Activated naive CD8-positive, alpha-beta T cell (primary cell): ENCODE data around the gene EFNA2.
"Not testable (repeated sequence)": the region's sequence is repeated elsewhere in the genome, so short reads cannot be mapped to it uniquely, and the experiment has no call there.

ENCODE experiments used
- H3K27ac Mint-ChIP-seq: one replicate; pipeline ENCODE4 v1.8.0; 2021; ENCODE audit warnings: mixed read lengths
- H3K27me3 Mint-ChIP-seq: one replicate; pipeline ENCODE4 v1.8.0; 2021; ENCODE audit warnings: mixed read lengths
- H3K36me3 Mint-ChIP-seq: one replicate; pipeline ENCODE4 v1.8.0; 2021; ENCODE audit warnings: mixed read lengths
- H3K4me1 Mint-ChIP-seq: one replicate; pipeline ENCODE4 v1.8.0; 2021; ENCODE audit warnings: low read depth, mixed read lengths
- H3K4me3 Mint-ChIP-seq: one replicate; pipeline ENCODE4 v1.8.0; 2021; ENCODE audit warnings: mild to moderate bottlenecking, mixed read lengths
- H3K9me3 Mint-ChIP-seq: one replicate; pipeline ENCODE4 v1.8.0; 2021; ENCODE audit warnings: low read depth, mixed read lengths

EFNA2 gene

DNA sequence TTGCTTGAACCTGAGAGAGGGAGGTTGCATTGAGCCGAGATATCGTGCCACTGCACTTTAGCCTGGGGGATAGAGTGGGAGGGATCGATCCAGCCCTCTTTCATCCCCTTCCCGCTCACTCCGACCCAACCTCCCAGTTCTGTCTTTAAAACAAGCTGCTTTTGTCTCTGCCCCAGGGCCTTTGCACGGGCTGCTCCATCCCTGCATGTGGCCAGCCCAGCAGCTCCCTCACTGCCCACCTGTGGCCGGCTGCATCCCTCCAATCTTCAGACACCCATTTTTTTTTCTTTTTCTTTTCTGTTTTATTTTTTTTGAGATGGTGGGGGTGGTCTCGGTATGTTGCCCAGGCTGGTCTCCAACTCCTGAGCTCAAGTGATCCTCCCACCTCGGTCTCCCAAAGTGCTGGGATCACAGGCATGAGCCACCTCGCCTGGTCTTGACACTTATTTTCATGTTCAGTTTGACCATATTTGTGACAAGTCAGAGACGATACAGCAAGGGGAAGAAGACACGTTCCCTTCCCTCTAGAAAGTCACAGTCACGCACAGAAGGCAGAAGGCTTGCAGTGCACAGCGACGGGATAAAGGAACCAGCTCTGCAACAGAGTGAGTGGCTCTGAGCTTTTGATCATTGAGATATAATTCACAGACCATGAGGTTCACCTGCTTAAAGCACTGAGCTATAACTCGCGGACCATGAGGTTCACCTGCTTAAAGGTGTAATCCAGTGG lies 31.8 kb downstream of the EFNA2 start:
- Mint-ChIP-seq H3K36me3 (no peaks in the 10 kb centered on the region), H3K27ac (no peak overlapping the region), H3K9me3 (no peaks in the 10 kb centered on the region), H3K4me3 (no peak overlapping the region), H3K4me1 (peaks cover 1% of the 10 kb centered on the region), H3K27me3 (peaks cover 10% of the 10 kb centered on the region)

DNA sequence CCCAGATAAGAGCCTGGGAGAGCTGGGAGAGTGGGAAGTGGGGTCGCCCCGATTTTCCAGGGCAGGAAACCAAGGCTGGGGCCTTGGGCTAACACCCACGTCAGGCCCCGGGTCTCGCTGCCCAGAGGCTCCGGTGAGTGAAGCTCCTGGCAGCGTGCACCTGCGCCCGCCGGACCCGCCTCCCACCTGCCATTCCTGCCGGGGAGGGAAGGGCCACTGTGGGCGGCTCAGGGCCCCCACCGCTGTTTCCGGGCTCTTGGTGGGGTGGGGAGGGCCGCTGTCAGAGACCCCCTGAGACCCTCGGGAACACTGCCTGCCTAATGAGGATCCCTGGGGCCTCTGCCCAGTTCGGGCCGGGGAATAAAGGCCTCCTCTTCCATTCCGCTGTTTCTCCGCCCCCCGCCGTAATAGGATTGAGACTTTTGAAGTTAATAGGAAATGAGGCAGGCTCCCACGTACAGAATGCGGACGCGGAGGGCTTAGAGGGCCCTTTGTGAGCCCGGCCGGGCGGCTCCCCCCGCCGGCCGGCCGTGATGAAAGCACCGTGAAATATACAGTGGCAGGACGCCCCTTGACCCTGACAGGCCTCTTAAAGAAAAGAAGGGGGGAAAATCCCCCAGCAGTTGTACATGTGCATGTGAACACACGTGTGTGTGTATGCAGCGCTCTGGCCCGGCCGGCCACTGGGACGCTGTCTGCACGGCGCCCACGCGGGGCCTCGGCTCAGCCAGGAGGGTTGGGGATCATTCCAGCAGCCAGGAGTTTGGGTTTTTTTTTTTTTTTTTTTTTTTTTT lies 33.2 kb downstream of the EFNA2 start:
- no peak overlapping the region for H3K27ac Mint-ChIP-seq
- no peak overlapping the region for H3K4me3 Mint-ChIP-seq
- no peaks in the 10 kb centered on the region for H3K9me3 Mint-ChIP-seq
- H3K36me3 Mint-ChIP-seq, result peaks cover 3% of the 10 kb centered on the region
- peaks cover 1% of the 10 kb centered on the region for H3K4me1 Mint-ChIP-seq
- peaks cover 15% of the 10 kb centered on the region for H3K27me3 Mint-ChIP-seq

DNA sequence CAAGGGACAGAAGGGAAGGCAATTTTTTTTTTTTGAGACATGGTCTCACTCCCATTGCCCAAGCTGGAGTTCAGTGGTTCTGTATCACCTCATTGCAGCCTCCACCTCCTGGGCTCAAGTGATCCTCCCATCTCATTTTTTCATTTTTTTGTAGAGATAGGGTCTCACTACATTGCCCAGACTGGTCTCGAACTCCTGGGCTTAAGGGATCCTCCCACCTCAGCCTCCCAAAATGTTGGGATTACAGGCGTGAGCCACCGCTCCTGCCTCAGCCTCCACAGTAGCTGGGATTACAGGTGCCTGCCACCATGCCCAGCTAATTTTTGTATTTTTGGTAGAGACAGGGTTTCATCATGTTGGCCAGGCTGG lies 34.6 kb downstream of the EFNA2 start:
- H3K36me3 Mint-ChIP-seq, H3K9me3 Mint-ChIP-seq, H3K4me1 Mint-ChIP-seq, H3K4me3 Mint-ChIP-seq, H3K27ac Mint-ChIP-seq: not testable (repeated sequence)
- peaks cover 17% of the 10 kb centered on the region for H3K27me3 Mint-ChIP-seq

DNA sequence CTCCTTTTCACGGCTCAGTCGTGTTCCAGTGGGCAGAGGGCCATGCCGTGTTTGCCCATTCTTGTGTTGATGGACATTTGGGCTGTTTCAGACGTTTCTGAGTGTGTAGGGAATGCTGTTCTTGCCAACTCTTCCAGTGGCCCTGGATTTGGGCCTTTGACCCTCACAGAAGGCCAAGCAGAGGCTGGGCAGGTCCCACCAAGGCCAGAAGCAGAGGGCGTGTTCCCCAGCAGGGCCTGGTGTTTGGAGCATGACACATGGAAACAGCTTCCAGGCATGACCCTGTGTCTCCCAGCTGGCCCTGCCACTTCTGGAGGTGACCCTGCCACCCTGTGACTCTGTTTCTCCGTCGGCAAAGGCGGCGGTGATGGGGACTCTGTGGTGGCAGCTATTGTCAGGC lies 35.9 kb downstream of the EFNA2 start:
- Mint-ChIP-seq H3K36me3 (peaks cover 4% of the 10 kb centered on the region), H3K4me3 (no peak overlapping the region), H3K27ac (no peak overlapping the region), H3K27me3 (peaks cover 17% of the 10 kb centered on the region), H3K9me3 (no peaks in the 10 kb centered on the region), H3K4me1 (no peaks in the 10 kb centered on the region)

DNA sequence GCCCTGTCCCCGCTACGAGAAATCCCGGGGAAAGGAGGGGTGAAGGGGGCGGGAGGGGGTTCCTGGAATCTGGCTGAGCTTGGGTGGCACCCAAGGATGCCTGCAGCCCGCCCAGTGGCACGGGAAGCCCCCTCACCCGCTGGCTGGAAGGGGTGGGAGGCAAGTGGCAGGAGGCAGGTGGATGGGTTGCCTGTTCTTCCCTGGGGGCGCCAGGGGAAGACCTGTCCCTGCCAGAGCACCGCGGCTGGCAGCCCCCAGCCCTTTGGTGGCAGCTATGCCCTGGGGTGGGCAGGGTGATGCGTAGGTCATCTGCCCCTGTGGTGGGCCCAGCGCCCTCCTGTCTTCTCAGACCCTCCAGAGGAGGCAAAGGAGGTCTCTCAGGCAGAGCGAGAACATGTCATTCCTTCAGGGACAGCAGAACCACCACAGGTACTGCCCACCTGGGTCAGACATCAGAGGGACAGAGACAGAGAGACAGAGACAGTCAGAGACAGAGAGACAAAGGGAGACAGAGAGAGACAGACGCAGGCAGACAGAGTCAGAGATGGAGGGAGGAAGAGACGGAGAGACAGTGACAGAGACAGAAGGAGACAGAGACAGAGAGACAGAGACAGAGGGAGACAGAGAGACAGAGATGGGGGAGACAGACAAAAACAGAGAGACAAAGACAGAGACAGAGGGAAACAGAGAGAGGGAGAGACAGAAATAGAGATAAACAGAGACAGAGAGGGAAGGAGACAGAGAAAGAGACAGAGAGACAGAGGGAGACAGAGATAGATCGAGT lies 36.7 kb downstream of the EFNA2 start:
- H3K4me1 Mint-ChIP-seq, result no peaks in the 10 kb centered on the region
- H3K27ac Mint-ChIP-seq, result no peak overlapping the region
- peaks cover 4% of the 10 kb centered on the region for H3K36me3 Mint-ChIP-seq
- no peaks in the 10 kb centered on the region for H3K9me3 Mint-ChIP-seq
- peaks cover 17% of the 10 kb centered on the region for H3K27me3 Mint-ChIP-seq
- H3K4me3 Mint-ChIP-seq, result no peak overlapping the region

DNA sequence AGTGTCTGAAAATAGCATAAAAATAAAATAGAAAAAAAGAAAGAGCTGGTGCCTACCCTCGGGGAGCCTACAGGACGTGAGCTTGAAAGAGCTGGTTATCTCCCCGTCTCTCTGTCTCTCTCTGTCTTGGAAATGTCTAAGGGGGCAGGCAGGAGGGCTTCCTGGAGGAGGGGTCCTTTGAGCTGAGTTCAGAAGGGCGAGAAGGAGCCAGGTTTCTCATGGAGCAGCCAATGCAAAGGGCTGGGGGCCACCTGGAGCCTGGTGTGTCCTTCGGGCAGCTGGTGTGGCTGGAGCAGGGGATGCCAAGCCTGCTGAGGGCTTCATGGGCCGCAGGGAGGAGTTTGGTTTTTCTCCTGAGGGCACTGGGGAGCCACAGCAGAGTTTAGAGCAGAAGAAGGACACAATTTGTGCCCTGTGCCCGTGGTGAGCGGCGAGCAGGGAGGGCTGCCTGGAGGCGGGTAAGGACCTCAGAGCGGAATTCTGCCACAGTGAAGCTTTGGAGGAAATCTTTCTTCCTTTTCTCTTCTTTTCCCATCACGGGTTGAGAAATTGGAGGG lies 38.7 kb downstream of the EFNA2 start:
- peaks cover 10% of the 10 kb centered on the region for H3K27me3 Mint-ChIP-seq
- H3K4me1 Mint-ChIP-seq, result no peaks in the 10 kb centered on the region
- H3K9me3 Mint-ChIP-seq, result no peaks in the 10 kb centered on the region
- H3K27ac Mint-ChIP-seq, result no peak overlapping the region
- H3K36me3 Mint-ChIP-seq, result peaks cover 4% of the 10 kb centered on the region
- peak overlapping the region; percentile 8 for H3K4me3 Mint-ChIP-seq

DNA sequence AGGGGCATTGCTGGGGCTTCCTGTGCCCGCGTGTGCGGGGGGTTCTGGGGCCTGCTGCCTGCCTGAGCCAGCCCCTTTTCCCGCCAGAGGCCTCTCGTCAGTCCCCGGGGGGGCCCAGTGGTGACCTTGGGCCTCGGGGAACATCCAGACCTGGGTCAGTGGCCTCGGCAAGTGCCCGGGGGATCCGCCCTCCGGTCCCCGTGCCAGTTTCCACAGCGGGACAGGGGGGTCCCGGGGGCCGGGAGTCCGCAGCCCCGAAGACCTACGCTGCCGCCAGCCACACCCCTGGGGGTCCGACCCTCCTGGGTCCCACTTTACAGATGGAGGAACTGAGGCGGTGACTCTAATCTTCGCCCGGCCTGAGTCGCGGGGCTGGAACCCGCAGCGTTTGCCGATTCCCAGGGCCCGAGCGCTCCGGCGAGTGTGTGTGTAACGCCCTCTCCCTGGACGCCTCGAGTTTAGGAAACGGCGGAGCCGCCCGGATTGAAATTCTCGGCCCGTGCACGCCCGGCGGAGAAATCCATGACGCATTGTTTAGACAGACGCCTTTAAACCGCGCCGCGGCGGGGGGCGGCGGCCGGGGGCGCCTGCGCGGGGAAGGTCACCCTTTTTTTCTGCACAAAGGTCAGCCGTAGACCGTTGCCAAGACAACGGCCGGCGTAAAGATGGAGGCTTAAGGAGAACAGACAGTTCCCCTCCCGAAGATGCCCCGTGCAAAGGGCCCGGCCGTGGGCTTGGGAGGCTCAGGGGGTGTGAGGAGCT lies 39.3 kb downstream of the EFNA2 start:
- H3K4me1 Mint-ChIP-seq, result no peaks in the 10 kb centered on the region
- H3K4me3 Mint-ChIP-seq, result peak overlapping the region; percentile 47
- peaks cover 4% of the 10 kb centered on the region for H3K36me3 Mint-ChIP-seq
- no peaks in the 10 kb centered on the region for H3K9me3 Mint-ChIP-seq
- H3K27ac Mint-ChIP-seq, result no peak overlapping the region
- H3K27me3 Mint-ChIP-seq, result peaks cover 10% of the 10 kb centered on the region

DNA sequence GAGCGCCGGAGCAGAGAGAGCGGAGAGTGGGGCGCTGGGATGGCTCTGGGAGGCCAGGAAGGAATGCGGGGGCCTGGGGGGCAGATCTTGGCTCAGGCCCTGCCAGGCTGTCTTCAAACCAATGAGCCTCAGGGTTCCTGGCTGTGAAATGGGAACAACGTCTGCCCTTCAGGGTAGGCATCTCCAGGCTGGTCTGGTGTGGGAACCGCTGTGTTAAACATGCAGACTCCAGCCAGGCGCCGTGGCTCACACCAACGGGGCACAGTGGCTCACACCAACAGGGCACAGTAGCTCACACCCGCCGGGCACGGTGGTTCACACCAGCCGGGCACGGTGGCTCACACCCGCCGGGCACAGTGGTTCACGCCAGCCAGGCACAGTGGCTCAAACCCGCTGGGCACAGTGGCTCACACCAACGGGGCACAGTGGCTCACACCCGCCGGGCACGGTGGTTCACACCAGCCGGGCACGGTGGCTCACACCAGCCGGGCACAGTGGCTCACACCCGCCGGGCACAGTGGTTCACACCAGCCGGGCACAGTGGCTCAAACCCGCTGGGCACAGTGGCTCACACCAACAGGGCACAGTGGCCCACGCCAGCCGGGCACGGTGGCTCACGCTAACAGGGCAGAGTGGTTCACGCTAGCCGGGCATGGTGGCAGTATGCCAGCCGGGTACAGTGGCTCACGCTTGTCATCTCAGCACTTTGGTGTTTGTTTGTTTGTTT lies 40.1 kb downstream of the EFNA2 start:
- Mint-ChIP-seq H3K4me1 (no peaks in the 10 kb centered on the region), H3K36me3 (peaks cover 4% of the 10 kb centered on the region), H3K4me3 (peak overlapping the region; percentile 10), H3K27me3 (peaks cover 10% of the 10 kb centered on the region), H3K27ac (no peak overlapping the region), H3K9me3 (no peaks in the 10 kb centered on the region)

DNA sequence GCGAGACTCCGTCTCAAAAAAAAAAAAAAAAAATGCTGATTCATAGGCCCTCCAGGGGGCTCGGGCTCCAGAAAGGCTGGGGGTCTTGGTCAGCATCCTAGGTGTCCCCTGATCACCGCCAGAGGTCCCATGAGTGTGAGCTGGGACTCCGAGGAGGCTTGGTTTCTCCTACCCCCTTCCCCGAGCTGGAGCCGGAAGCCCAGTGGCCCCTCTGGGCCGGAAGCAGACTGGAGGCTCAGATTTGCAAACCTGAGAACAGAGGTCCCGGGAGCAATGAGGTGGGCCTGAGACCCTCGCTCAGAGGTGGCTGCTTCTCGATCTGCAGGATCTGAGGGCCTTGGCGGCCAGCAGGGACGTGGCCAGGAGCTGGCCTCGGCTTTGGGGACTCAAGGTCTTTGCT lies 41.5 kb downstream of the EFNA2 start:
- no peaks in the 10 kb centered on the region for H3K4me1 Mint-ChIP-seq
- H3K9me3 Mint-ChIP-seq, result no peaks in the 10 kb centered on the region
- no peak overlapping the region for H3K27ac Mint-ChIP-seq
- peaks cover 4% of the 10 kb centered on the region for H3K36me3 Mint-ChIP-seq
- H3K4me3 Mint-ChIP-seq, result no peak overlapping the region
- H3K27me3 Mint-ChIP-seq, result peaks cover 8% of the 10 kb centered on the region

DNA sequence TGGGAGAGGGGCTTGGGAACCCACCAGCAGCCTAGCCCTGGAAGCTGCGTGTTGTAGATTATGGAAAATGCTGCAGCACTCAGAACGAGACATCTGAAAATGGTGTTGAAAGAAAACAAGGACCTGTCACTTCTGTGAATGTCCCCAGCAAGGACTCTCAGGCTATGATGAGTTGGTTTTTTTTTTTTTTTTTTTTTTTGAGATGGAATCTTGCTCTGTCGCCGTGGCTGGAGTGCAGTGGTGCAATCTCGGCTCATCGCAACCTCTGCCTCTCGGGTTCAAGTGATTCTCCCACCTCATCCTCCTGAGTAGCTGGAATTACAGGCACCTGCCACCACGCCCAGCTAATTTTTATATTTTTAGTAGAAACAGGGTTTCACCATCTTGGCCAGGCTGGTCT lies 46.5 kb downstream of the EFNA2 start:
- not testable (repeated sequence) for H3K4me1 Mint-ChIP-seq, H3K27me3 Mint-ChIP-seq, H3K9me3 Mint-ChIP-seq, H3K4me3 Mint-ChIP-seq, H3K27ac Mint-ChIP-seq, H3K36me3 Mint-ChIP-seq

DNA sequence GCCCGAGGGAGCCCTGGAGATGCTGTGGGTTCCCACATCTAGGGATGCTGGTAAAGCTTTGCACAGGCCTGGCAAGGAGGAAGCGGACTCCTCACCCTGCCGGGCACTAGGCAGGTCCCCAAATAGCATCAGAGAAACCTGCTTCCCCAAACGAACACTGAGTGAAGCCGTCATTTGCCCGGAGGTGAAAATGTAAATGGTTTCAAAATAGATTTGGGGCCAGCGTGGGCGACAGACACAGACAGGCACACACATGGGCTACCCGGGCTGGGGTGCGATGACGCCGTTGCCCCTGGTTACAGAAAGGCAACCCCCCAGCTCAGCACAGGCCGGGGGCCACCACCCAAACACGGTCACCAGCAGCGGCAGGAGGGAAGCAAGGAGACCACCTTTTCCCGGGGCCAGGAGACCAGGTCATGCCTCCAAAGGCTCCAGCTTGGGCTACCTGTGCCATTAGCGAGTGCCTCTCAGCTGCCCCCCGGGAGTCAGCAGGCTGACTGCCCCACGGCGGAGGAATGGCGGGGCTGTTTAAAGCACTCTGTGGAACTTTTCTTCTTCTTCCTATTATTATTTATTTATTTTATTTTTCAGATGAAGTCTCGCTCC lies 50.5 kb downstream of the EFNA2 start:
- Mint-ChIP-seq H3K36me3 (no peaks in the 10 kb centered on the region), H3K27me3 (peaks cover 2% of the 10 kb centered on the region), H3K4me1 (no peaks in the 10 kb centered on the region), H3K27ac (no peak overlapping the region), H3K9me3 (no peaks in the 10 kb centered on the region), H3K4me3 (no peak overlapping the region)

DNA sequence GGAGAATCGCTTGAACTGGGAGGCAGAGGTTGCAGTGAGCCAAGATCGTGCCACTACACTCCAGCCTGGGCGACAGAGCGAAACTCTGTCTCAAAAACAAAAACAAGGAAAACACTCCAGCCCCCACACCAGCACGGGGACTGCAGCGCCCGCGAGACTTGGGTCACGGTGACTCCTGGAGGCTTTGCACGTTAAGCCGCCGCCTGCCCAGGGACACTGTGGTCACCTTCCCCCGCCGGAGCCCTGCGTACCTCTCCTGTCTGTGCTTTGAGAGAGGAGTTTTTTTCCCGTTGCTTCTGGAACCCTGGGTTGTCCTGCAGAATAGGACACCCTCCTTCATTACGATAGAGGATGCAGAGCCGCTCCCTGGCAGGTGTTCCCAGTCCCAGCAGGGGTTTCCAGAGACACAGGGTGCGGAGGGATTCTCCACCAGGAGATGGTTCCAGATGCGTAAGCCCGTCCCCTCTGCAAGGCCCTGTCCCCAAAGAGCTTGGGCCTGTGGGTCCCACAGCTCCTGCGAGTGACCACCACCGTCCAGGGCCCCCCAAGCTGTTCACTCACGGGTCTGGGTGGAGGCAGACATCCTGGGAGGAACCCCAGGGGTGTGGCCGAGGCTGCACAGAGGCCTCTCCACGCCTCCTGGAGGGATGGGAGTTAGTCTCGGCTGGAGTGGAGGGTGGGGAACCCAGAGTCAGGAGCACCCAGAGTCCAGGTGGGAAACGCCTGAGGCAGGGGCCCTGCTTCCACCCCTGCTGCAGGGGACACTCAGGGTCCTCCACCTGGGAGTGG lies 55.2 kb downstream of the EFNA2 start:
- Mint-ChIP-seq H3K36me3 (no peaks in the 10 kb centered on the region), H3K9me3 (no peaks in the 10 kb centered on the region), H3K4me3 (no peak overlapping the region), H3K27me3 (peaks cover 2% of the 10 kb centered on the region), H3K4me1 (peaks cover 4% of the 10 kb centered on the region), H3K27ac (no peak overlapping the region)

DNA sequence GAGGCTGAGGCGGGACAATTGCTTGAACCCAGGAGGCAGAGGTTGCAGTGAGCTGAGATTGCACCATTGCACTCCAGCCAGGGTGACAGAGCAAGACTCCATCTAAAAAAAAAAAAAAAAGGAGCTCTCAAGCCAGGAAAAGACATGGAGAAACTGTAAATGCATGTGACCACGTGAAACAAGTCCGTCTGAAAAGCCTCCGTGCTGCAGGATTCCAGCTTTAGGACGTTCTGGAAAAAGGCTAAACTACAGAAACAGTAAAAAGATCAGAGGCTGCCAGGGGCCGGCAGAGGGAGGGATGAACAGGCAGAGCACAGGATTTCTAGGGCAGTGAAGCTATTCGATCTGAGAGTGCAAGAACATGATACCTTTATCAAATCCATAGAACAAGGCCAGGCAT lies 57.4 kb downstream of the EFNA2 start:
- Mint-ChIP-seq H3K27me3 (peaks cover 2% of the 10 kb centered on the region), H3K27ac (no peak overlapping the region), H3K4me1 (peaks cover 4% of the 10 kb centered on the region), H3K9me3 (no peaks in the 10 kb centered on the region), H3K36me3 (no peaks in the 10 kb centered on the region), H3K4me3 (no peak overlapping the region)
